HL-60 (cell line): ENCODE measurements around the gene JARID2.

Experiments used
- DNase-seq, 2 experiments: peaks; one replicate each; pipeline ENCODE4 v3.0.0-alpha.2; 2010 to 2020; ENCODE audit warnings: low read depth in 1 of 2, low spot score in 1 of 2
- H3K27ac ChIP-seq: fragments of 250-450 bp; sonication (Bioruptor Pico); replicated peaks from 2 replicates; pipeline ENCODE4 v1.5.1; 2020; ENCODE audit warnings: mild to moderate bottlenecking, moderate library complexity
- H3K27me3 ChIP-seq: fragments of 250-450 bp; sonication (Bioruptor Pico); 2 replicates; pipeline ENCODE4 v1.5.1; 2021; ENCODE audit warnings: mild to moderate bottlenecking, moderate library complexity; ENCODE audit not compliant: insufficient read depth, poor library complexity, severe bottlenecking
- H3K4me3 ChIP-seq: replicated peaks from 2 replicates; pipeline ENCODE4 v1.5.1; 2011; ENCODE audit warnings: mild to moderate bottlenecking, control low read depth, low read length; ENCODE audit not compliant: insufficient read depth
- GABPA ChIP-seq: IDR thresholded peaks from 2 replicates; pipeline ENCODE4 v1.6.1; 2012; ENCODE audit warnings: low read depth
- POLR2AphosphoS5 ChIP-seq: IDR thresholded peaks from 2 replicates; pipeline ENCODE4 v1.6.1; 2012; ENCODE audit warnings: low read depth
- SPI1 ChIP-seq: IDR thresholded peaks from 2 replicates; pipeline ENCODE4 v1.6.1; 2012; ENCODE audit warnings: low read depth, mild to moderate bottlenecking, borderline replicate concordance
- TF ChIP-seq, protein P1 (sequence below): IDR thresholded peaks from 2 replicates; pipeline ENCODE4 v1.6.1; 2012; ENCODE audit warnings: low read depth; ENCODE audit not compliant: insufficient replicate concordance
- TF ChIP-seq, protein P2 (sequence below): IDR thresholded peaks from one replicate; pipeline ENCODE4 v1.5.1; 2011; ENCODE audit warnings: low read length, control low read depth, inconsistent platforms; ENCODE audit not compliant: insufficient read depth

The JARID2 gene

DNA sequence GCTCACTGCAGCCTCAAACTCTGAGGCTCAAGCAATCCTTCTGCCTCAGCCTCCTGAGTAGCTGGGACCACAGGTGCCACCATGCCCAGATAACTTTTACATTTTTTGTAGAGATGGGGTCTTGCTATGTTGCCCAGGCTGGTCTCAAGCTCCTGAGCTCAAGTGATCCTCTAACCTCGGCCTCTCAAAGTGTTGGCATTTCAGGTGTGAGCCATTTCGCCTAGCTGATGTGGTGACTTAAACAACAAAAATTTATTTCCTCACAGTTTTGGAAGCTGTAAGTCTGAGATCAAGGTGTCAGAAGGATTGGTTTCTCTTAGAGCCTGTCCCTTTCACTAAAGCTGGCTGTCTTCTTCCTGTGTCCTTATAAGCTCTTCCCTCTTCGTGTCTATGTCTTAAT is 15.0 kb upstream of the JARID2 start:
- no peak overlapping the region for H3K4me3 ChIP-seq
- TF ChIP-seq POLR2AphosphoS5 (no peak), SPI1 (no peak), GABPA (no peak)
- TF ChIP-seq, protein P1, sequence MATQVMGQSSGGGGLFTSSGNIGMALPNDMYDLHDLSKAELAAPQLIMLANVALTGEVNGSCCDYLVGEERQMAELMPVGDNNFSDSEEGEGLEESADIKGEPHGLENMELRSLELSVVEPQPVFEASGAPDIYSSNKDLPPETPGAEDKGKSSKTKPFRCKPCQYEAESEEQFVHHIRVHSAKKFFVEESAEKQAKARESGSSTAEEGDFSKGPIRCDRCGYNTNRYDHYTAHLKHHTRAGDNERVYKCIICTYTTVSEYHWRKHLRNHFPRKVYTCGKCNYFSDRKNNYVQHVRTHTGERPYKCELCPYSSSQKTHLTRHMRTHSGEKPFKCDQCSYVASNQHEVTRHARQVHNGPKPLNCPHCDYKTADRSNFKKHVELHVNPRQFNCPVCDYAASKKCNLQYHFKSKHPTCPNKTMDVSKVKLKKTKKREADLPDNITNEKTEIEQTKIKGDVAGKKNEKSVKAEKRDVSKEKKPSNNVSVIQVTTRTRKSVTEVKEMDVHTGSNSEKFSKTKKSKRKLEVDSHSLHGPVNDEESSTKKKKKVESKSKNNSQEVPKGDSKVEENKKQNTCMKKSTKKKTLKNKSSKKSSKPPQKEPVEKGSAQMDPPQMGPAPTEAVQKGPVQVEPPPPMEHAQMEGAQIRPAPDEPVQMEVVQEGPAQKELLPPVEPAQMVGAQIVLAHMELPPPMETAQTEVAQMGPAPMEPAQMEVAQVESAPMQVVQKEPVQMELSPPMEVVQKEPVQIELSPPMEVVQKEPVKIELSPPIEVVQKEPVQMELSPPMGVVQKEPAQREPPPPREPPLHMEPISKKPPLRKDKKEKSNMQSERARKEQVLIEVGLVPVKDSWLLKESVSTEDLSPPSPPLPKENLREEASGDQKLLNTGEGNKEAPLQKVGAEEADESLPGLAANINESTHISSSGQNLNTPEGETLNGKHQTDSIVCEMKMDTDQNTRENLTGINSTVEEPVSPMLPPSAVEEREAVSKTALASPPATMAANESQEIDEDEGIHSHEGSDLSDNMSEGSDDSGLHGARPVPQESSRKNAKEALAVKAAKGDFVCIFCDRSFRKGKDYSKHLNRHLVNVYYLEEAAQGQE: no peak
- TF ChIP-seq, protein P2, sequence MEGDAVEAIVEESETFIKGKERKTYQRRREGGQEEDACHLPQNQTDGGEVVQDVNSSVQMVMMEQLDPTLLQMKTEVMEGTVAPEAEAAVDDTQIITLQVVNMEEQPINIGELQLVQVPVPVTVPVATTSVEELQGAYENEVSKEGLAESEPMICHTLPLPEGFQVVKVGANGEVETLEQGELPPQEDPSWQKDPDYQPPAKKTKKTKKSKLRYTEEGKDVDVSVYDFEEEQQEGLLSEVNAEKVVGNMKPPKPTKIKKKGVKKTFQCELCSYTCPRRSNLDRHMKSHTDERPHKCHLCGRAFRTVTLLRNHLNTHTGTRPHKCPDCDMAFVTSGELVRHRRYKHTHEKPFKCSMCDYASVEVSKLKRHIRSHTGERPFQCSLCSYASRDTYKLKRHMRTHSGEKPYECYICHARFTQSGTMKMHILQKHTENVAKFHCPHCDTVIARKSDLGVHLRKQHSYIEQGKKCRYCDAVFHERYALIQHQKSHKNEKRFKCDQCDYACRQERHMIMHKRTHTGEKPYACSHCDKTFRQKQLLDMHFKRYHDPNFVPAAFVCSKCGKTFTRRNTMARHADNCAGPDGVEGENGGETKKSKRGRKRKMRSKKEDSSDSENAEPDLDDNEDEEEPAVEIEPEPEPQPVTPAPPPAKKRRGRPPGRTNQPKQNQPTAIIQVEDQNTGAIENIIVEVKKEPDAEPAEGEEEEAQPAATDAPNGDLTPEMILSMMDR: no peak
- DNase-seq: no peak
- H3K27ac ChIP-seq: no peak overlapping the region
- no peaks in the 10 kb centered on the region for H3K27me3 ChIP-seq

DNA sequence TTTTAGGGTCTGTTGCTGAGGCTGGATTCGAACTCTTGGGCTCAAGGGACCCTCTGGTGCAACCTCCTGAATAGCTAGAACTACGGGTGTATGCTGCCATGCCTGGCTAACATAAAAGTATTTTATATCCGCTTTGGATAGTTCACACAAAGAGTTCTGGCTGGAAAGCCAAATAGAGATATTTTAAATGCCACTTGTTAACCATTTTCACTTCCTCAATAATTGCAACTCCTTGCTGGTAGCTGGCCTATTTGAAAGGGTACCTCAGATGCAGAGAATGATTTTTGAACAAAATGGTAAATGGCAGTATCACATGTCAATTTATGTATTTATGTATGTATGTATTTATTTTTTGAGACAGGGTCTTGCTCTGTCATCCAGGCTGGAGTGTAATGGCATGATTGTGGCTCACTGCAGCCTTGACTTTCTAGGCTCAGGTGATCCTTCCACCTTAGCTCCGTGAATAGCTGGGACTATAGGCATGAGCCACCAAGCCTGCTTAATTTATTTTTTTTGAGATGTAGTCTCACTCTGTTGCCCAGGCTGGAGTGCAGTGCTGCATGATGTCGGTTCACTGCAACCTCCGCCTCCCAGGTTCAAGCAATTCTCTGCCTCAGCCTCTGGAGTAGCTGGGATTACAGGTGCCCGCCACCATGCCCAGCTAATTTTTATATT is 12.9 kb upstream of the JARID2 start:
- DNase-seq: no peak
- no peak overlapping the region for H3K4me3 ChIP-seq
- H3K27ac ChIP-seq: no peak overlapping the region
- H3K27me3 ChIP-seq: no peaks in the 10 kb centered on the region
- peak; percentile 59; the same call in 1 of the 2 replicates for TF ChIP-seq SPI1
- no peak for TF ChIP-seq POLR2AphosphoS5

DNA sequence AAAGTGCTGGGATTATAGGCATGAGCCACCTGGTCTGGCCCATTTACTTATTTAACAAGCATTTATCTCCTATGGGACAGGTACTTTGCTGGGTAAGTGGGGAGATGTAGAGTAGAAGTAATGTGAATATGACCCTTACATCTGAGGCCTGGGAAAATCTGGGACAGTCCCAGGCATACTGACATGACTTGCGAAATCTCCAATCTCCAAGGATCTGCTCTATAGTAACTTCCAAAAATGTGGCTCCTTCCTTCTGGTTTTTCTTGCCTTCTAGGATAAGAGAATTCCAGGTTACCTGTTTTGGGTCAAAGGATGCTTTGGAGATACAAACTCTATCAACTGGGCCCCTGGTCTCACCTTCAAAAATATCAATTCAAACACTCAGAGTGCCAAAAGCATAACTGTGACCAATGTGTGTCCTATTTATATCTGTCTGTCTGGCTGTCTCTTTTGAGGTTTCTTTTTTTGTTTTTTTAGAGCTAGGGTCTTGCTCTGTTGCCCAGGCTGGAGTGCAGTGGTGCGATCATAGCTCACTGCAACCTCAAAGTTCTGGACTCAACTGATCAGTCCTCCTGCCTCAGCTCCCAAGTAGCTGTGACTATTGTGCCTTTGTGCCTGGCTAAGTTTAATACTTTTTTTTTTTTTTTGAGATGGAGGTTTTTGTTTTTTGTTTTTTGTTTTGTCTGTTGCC is 11.7 kb upstream of the JARID2 start:
- DNase-seq: no peak
- TF ChIP-seq POLR2AphosphoS5: no peak
- TF ChIP-seq GABPA: no peak
- TF ChIP-seq, protein P2: no peak
- TF ChIP-seq SPI1: no peak
- TF ChIP-seq, protein P1: no peak
- Histone ChIP-seq H3K27ac (no peak overlapping the region), H3K27me3 (no peaks in the 10 kb centered on the region), H3K4me3 (no peak overlapping the region)

DNA sequence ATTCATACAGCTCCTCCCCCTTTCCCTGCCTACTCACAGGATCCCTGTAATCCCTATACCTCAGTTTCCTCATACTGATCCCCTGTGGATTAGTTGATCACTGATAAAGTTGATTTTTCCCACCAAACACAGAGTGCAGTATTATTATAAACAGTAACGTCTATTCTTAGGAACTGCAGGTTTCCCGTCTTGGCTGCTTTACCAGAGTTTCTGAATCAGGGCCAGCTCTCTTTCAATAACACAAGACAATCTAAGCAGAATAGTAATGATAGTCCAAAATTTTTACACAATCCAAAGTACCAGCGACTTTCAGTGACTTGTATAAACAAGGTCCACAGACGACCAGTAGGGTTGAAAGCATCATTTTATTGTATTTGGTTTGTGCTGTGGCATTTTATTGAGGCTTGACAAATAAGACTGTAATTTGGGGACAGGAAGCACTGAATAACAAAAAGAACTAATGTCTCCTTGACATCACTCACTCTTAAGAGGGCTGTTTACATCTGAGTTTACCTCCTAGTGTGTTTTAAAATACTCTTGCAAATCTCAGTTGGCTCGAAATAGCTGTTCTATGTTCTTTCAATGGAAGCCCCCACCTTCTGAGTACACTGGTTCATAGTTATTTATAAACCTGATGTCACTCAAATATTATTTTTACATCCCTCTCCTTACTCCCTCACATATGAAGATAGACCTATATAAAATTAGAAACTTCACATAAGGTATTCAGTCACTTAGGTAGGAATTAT is 6.1 kb upstream of the JARID2 start:
- no peak overlapping the region for H3K4me3 ChIP-seq
- no peak for TF ChIP-seq POLR2AphosphoS5
- no peak for TF ChIP-seq SPI1
- TF ChIP-seq GABPA: no peak
- H3K27me3 ChIP-seq: no peaks in the 10 kb centered on the region
- DNase-seq: no peak
- no peak overlapping the region for H3K27ac ChIP-seq
